IPS-15b (cell line): ENCODE results near the gene PDE8A.
A peak's percentile ranks its signal among the peaks of the same experiment; 100 is the strongest.
"Not testable (repeated sequence)": the region's sequence is repeated elsewhere in the genome, so short reads cannot be mapped to it uniquely, and the experiment has no call there.

Experiments
- H3K27me3 ChIP-seq: one replicate; pipeline ENCODE4 v1.6.1; 2013; ENCODE audit warnings: low read length; ENCODE audit not compliant: control insufficient read depth, insufficient read depth
- H3K36me3 ChIP-seq: one replicate; pipeline ENCODE4 v1.6.1; 2013; ENCODE audit warnings: low read length; ENCODE audit not compliant: control insufficient read depth, insufficient read depth
- H3K4me1 ChIP-seq: one replicate; pipeline ENCODE4 v1.6.1; 2013; ENCODE audit warnings: mild to moderate bottlenecking, low read length; ENCODE audit not compliant: control insufficient read depth, insufficient read depth
- H3K4me3 ChIP-seq: one replicate; pipeline ENCODE4 v1.5.1; 2013; ENCODE audit warnings: low read depth, low read length
- H3K9ac ChIP-seq: one replicate; pipeline ENCODE4 v1.6.1; 2013; ENCODE audit warnings: low read depth, mild to moderate bottlenecking, low read length
- H3K9me3 ChIP-seq: one replicate; pipeline ENCODE4 v1.6.1; 2013; ENCODE audit warnings: mild to moderate bottlenecking, low read length; ENCODE audit not compliant: control insufficient read depth, insufficient read depth

The PDE8A gene

DNA sequence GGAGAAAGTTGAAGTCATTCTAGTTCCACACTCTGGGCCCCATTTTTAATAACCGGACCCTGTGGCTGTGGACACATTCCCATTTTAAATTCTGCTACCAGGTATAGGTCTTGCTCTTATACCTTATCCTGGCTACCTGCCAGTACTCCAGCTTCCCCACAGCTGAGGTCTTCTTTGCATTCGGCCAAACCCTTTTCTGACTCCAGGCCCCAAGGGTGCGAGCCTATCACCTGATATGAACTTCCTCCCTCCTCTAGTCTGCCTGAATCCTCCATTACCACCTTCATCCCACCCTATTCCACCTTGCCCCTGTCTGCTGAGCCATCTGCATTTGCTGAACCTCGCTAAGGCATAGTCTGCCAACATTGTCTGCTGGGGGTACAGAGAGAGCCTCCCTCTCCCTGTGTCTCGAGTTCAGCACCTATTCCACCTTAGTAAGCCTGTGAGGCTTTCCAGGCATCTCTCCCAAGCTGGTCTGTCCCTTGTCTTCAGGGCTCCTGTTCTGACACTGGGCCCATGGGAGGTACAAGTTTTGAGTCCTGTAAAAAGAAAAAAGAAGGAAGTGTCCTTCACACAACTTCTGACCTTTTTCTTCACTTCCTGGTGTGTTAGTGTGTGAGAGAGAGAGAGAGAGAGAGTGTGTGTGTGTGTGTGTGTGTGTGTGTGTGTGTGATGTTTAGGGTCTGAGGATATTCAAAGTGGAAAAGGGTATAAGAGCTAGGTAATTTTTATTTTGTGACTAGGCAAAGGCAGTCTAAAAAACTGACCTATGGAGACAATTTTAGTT, 27.0 kb downstream of the PDE8A start:
- Histone ChIP-seq H3K4me1 (peaks cover 2% of the 10 kb centered on the region), H3K36me3 (no peaks in the 10 kb centered on the region), H3K4me3 (no peak overlapping the region), H3K9ac (peak overlapping the region; percentile 1), H3K27me3 (no peaks in the 10 kb centered on the region), H3K9me3 (no peaks in the 10 kb centered on the region)

- peaks cover 2% of the 10 kb centered on the region for H3K4me1 ChIP-seq
Observed at GRCh38 chr15:85009435-85009834, 27.8 kb downstream of the PDE8A start.

DNA sequence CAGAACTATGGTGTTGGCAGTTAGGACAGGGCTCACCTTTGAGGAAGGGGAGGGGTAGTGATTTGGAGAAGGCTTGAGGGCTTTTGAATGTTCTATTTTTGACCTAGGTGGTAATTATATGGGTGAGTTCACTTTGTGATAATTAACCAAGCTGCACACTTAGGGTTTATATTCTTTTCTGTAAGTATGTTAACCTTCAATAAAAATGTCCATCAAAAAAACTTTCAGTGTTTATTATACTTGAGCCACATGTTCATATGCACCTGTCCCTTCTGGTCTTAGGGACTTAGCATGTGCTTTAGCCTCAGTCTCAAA, 28.4 kb downstream of the PDE8A start:
- Histone ChIP-seq H3K27me3 (no peaks in the 10 kb centered on the region), H3K9me3 (no peaks in the 10 kb centered on the region), H3K4me3 (no peak overlapping the region), H3K9ac (no peak overlapping the region), H3K4me1 (peaks cover 2% of the 10 kb centered on the region), H3K36me3 (no peaks in the 10 kb centered on the region)

More at GRCh38 chr15:85009435-85009834, 27.8 kb downstream of the PDE8A start:
- Histone ChIP-seq H3K9me3 (no peaks in the 10 kb centered on the region), H3K36me3 (no peaks in the 10 kb centered on the region), H3K9ac (no peak overlapping the region), H3K27me3 (no peaks in the 10 kb centered on the region), H3K4me3 (no peak overlapping the region)

GRCh38 chr15:85010386-85011159, 28.9 kb downstream of the PDE8A start:
- no peaks in the 10 kb centered on the region for H3K9me3 ChIP-seq
- no peaks in the 10 kb centered on the region for H3K27me3 ChIP-seq
- no peak overlapping the region for H3K9ac ChIP-seq
- no peaks in the 10 kb centered on the region for H3K36me3 ChIP-seq
- no peak overlapping the region for H3K4me3 ChIP-seq
- peaks cover 2% of the 10 kb centered on the region for H3K4me1 ChIP-seq

- H3K4me1 ChIP-seq: peaks cover 2% of the 10 kb centered on the region
- no peaks in the 10 kb centered on the region for H3K9me3 ChIP-seq
- no peak overlapping the region for H3K4me3 ChIP-seq
Observed at GRCh38 chr15:85011160-85011571, 29.5 kb downstream of the PDE8A start.

DNA sequence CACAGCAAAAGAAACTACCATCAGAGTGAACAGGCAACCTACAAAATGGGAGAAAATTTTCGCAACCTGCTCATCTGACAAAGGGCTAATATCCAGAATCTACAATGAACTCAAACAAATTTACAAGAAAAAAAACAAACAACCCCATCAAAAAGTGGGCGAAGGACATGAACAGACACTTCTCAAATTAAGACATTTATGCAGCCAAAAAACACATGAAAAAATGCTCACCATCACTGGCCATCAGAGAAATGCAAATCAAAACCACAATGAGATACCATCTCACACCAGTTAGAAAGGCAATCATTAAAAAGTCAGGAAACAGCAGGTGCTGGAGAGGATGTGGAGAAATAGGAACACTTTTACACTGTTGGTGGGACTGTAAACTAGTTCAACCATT, 30.1 kb downstream of the PDE8A start:
- H3K36me3 ChIP-seq, H3K4me3 ChIP-seq, H3K27me3 ChIP-seq, H3K9me3 ChIP-seq, H3K4me1 ChIP-seq, H3K9ac ChIP-seq: not testable (repeated sequence)

More at GRCh38 chr15:85011160-85011571, 29.5 kb downstream of the PDE8A start:
- no peaks in the 10 kb centered on the region for H3K36me3 ChIP-seq
- H3K27me3 ChIP-seq: no peaks in the 10 kb centered on the region
- H3K9ac ChIP-seq: no peak overlapping the region

- Histone ChIP-seq H3K27me3 (no peaks in the 10 kb centered on the region), H3K4me3 (no peak overlapping the region), H3K9me3 (no peaks in the 10 kb centered on the region), H3K36me3 (no peaks in the 10 kb centered on the region), H3K9ac (no peak overlapping the region), H3K4me1 (no peaks in the 10 kb centered on the region)
Observed at GRCh38 chr15:85013785-85014184, 32.1 kb downstream of the PDE8A start.

DNA sequence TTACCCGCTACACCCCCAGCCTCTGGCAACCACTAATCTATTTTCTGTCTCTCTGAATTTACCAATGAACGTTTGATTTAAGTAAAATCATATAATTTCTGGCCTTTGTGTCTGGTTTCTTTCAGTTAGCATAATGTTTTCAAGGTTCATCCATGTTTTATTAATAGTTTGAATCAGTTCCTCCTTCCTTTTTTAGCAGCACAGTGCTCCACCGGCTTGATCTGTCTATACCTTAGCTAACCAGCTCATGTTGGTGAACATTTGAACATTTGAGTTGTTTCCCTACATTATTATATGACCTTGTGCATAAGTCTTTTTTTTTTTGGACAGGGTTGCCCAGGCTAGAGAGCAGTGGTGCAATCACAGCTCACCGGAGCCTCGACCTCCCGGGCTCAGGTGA, 33.3 kb downstream of the PDE8A start:
- no peaks in the 10 kb centered on the region for H3K4me1 ChIP-seq
- no peak overlapping the region for H3K4me3 ChIP-seq
- H3K36me3 ChIP-seq: no peaks in the 10 kb centered on the region
- no peaks in the 10 kb centered on the region for H3K27me3 ChIP-seq
- no peak overlapping the region for H3K9ac ChIP-seq
- H3K9me3 ChIP-seq: no peaks in the 10 kb centered on the region

- Histone ChIP-seq H3K9ac (no peak overlapping the region), H3K4me3 (no peak overlapping the region), H3K36me3 (no peaks in the 10 kb centered on the region), H3K4me1 (no peaks in the 10 kb centered on the region), H3K9me3 (no peaks in the 10 kb centered on the region), H3K27me3 (no peaks in the 10 kb centered on the region)
Observed at GRCh38 chr15:85016275-85016674, 34.6 kb downstream of the PDE8A start.

- H3K9me3 ChIP-seq: no peaks in the 10 kb centered on the region
- no peaks in the 10 kb centered on the region for H3K36me3 ChIP-seq
- no peaks in the 10 kb centered on the region for H3K27me3 ChIP-seq
- peaks cover 5% of the 10 kb centered on the region for H3K4me1 ChIP-seq
- H3K4me3 ChIP-seq: no peak overlapping the region
- H3K9ac ChIP-seq: no peak overlapping the region
Observed at GRCh38 chr15:85019815-85020590, 38.3 kb downstream of the PDE8A start.

- Histone ChIP-seq H3K4me3 (no peak overlapping the region), H3K36me3 (no peaks in the 10 kb centered on the region), H3K9ac (no peak overlapping the region), H3K4me1 (peaks cover 5% of the 10 kb centered on the region), H3K9me3 (no peaks in the 10 kb centered on the region), H3K27me3 (no peaks in the 10 kb centered on the region)
Observed at GRCh38 chr15:85021409-85021808, 39.8 kb downstream of the PDE8A start.
